Panc1 (cell line): ENCODE results near the gene CGREF1.

Experiments used
- TCF7L2 ChIP-seq: IDR thresholded peaks from 2 replicates; pipeline ENCODE4 v1.6.1; 2011; ENCODE audit warnings: mild to moderate bottlenecking, low read depth, low read length, inconsistent platforms
- TF ChIP-seq, protein P1 (sequence below): fragments of 450-650 bp; IDR thresholded peaks from 2 replicates; pipeline ENCODE4 v1.5.1; 2017; ENCODE audit warnings: mild to moderate bottlenecking
- TF ChIP-seq, protein P2 (sequence below), 2 experiments: IDR thresholded peaks; 2 replicates each; pipeline ENCODE4 v1.6.1; 2011 to 2012; ENCODE audit warnings: low read depth in 2 of 2, control low read depth in 1 of 2, low read length in 1 of 2, mild to moderate bottlenecking in 1 of 2, moderate library complexity in 1 of 2; ENCODE audit not compliant: insufficient read depth in 1 of 2

DNA sequence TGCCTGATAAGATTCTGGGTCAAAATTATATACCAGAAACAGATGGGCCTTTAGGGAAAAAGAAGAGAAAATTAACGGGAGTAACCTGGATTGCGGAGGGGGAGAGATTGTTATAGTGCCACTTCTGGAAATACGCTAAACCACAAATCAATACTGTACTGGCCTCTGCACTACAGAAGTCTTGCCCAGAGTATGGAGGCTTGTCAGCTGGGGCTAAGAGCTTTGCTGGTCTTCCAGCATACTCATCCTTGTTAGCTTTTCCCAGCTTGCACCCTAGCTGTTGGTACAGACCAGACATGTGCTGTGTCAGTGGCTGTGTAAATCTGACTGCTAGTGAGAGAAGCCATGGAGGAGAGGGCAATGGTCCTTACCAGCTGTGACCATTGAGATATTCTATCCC lies 58.6 kb downstream of the CGREF1 start:
- TF ChIP-seq, protein P1, sequence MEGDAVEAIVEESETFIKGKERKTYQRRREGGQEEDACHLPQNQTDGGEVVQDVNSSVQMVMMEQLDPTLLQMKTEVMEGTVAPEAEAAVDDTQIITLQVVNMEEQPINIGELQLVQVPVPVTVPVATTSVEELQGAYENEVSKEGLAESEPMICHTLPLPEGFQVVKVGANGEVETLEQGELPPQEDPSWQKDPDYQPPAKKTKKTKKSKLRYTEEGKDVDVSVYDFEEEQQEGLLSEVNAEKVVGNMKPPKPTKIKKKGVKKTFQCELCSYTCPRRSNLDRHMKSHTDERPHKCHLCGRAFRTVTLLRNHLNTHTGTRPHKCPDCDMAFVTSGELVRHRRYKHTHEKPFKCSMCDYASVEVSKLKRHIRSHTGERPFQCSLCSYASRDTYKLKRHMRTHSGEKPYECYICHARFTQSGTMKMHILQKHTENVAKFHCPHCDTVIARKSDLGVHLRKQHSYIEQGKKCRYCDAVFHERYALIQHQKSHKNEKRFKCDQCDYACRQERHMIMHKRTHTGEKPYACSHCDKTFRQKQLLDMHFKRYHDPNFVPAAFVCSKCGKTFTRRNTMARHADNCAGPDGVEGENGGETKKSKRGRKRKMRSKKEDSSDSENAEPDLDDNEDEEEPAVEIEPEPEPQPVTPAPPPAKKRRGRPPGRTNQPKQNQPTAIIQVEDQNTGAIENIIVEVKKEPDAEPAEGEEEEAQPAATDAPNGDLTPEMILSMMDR = no peak
- TF ChIP-seq, protein P2, sequence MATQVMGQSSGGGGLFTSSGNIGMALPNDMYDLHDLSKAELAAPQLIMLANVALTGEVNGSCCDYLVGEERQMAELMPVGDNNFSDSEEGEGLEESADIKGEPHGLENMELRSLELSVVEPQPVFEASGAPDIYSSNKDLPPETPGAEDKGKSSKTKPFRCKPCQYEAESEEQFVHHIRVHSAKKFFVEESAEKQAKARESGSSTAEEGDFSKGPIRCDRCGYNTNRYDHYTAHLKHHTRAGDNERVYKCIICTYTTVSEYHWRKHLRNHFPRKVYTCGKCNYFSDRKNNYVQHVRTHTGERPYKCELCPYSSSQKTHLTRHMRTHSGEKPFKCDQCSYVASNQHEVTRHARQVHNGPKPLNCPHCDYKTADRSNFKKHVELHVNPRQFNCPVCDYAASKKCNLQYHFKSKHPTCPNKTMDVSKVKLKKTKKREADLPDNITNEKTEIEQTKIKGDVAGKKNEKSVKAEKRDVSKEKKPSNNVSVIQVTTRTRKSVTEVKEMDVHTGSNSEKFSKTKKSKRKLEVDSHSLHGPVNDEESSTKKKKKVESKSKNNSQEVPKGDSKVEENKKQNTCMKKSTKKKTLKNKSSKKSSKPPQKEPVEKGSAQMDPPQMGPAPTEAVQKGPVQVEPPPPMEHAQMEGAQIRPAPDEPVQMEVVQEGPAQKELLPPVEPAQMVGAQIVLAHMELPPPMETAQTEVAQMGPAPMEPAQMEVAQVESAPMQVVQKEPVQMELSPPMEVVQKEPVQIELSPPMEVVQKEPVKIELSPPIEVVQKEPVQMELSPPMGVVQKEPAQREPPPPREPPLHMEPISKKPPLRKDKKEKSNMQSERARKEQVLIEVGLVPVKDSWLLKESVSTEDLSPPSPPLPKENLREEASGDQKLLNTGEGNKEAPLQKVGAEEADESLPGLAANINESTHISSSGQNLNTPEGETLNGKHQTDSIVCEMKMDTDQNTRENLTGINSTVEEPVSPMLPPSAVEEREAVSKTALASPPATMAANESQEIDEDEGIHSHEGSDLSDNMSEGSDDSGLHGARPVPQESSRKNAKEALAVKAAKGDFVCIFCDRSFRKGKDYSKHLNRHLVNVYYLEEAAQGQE (IDR thresholded peaks at IDR 0.05; ENCODE audit: insufficient read depth in 1 of 2, low read depth in 2 of 2, low read length in 1 of 2) = no peak
- no peak for TF ChIP-seq TCF7L2
